DOHH2 (cell line): ENCODE measurements around the gene PLPPR3.

Experiments used
- H3F3A ChIP-seq: fragments of 200-600 bp; sonication (generic), shearing (Covaris generic); 2 replicates; pipeline ENCODE4 v1.6.0; 2016; ENCODE audit warnings: antibody characterized with exemption, mild to moderate bottlenecking; ENCODE audit not compliant: control insufficient read depth, insufficient read depth
- H3K27ac ChIP-seq: fragments of 200-600 bp; sonication (generic); 2 replicates; pipeline ENCODE4 v1.5.1; 2014; ENCODE audit warnings: low read depth, mild to moderate bottlenecking, low read length, moderate library complexity
- H3K27me3 ChIP-seq: fragments of 200-600 bp; sonication (generic); 2 replicates; pipeline ENCODE4 v1.6.1; 2014; ENCODE audit warnings: mild to moderate bottlenecking, low read length, mixed read lengths; ENCODE audit not compliant: control insufficient read depth
- H3K36me3 ChIP-seq: fragments of 200-600 bp; sonication (generic); 2 replicates; pipeline ENCODE4 v1.6.1; 2014; ENCODE audit warnings: mild to moderate bottlenecking, low read length, moderate library complexity, mixed read lengths; ENCODE audit not compliant: control insufficient read depth
- H3K4me1 ChIP-seq: fragments of 200-600 bp; sonication (generic); 2 replicates; pipeline ENCODE4 v1.6.1; 2014; ENCODE audit warnings: mild to moderate bottlenecking, low read length, mixed read lengths; ENCODE audit not compliant: control insufficient read depth
- H3K4me2 ChIP-seq: fragments of 200-600 bp; sonication (generic); 2 replicates; pipeline ENCODE4 v1.6.0; 2014; ENCODE audit warnings: mild to moderate bottlenecking, low read length, moderate library complexity
- H3K4me3 ChIP-seq: fragments of 200-600 bp; sonication (generic); 2 replicates; pipeline ENCODE4 v1.5.1; 2014; ENCODE audit warnings: mild to moderate bottlenecking, low read length, mixed read lengths
- H3K79me2 ChIP-seq: fragments of 200-600 bp; sonication (generic); 2 replicates; pipeline ENCODE4 v1.6.1; 2014; ENCODE audit warnings: mild to moderate bottlenecking, low read length, mixed read lengths; ENCODE audit not compliant: control insufficient read depth
- H3K9me2 ChIP-seq: fragments of 200-600 bp; sonication (generic); replicated peaks from 2 replicates; pipeline ENCODE4 v1.6.1; 2014; ENCODE audit warnings: mild to moderate bottlenecking, low read length, mixed read lengths; ENCODE audit not compliant: control insufficient read depth
- H3K9me3 ChIP-seq: fragments of 200-600 bp; sonication (generic); 2 replicates; pipeline ENCODE4 v1.6.1; 2014; ENCODE audit warnings: antibody characterized with exemption, low read length, mixed read lengths; ENCODE audit not compliant: control insufficient read depth, insufficient read depth
- H4K20me1 ChIP-seq: fragments of 200-600 bp; sonication (generic); 2 replicates; pipeline ENCODE4 v1.6.0; 2014; ENCODE audit warnings: low read depth, mild to moderate bottlenecking, antibody characterized with exemption, low read length, moderate library complexity; ENCODE audit not compliant: control insufficient read depth, insufficient read depth
- EZH2phosphoT487 ChIP-seq: fragments of 200-600 bp; sonication (generic); IDR thresholded peaks from 2 replicates; pipeline ENCODE4 v1.6.1; 2017; ENCODE audit warnings: borderline replicate concordance, mild to moderate bottlenecking, antibody characterized with exemption, low read length, moderate library complexity, mixed read lengths
- TF ChIP-seq, protein P1 (sequence below): fragments of 200-600 bp; sonication (generic); IDR thresholded peaks from one replicate; pipeline ENCODE4 v1.5.1; 2014; ENCODE audit warnings: antibody characterized with exemption, mild to moderate bottlenecking, low read depth, low read length; ENCODE audit not compliant: poor library complexity, severe bottlenecking

Gene PLPPR3

DNA sequence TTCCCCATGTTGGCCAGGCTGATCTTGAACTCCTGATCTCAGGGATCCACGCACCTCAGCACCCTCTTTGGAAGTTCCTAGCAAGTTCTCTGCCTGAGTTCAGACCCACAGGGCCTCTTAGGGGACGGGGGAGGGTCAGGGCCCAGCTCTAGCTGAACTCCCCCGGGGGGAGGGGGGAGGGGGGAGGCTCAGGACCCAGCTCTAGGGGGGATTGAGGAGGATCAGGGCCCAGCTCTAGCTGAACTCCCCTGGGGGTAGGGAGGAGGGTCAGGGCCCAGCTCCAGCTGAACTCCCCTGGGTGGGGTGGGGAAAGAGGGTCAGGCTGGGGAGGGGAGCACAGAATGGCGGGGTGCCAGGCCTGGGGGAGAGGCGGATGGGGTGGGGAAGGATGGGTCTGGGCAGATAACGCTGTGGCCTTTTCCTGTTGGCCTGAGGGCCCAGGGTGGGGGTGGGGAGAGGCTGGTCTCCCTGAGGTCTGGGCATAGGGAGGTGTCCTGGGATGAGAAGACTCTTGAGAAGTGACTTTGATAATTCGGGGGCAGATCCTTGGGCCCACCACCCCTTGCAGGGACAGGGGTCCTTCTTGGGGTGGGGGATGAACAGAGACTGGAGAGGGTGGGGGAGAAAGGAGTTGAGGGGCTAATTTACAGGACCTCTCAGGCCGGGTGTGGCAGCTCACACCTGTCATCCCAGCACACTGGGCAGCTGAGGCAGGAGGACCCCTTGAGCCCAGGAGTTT lies 30.0 kb downstream of the PLPPR3 start:
- no peak overlapping the region for H3K4me2 ChIP-seq
- peaks cover 7% of the 10 kb centered on the region for H3K4me1 ChIP-seq
- H3K36me3 ChIP-seq = no peaks in the 10 kb centered on the region
- TF ChIP-seq, protein P1, sequence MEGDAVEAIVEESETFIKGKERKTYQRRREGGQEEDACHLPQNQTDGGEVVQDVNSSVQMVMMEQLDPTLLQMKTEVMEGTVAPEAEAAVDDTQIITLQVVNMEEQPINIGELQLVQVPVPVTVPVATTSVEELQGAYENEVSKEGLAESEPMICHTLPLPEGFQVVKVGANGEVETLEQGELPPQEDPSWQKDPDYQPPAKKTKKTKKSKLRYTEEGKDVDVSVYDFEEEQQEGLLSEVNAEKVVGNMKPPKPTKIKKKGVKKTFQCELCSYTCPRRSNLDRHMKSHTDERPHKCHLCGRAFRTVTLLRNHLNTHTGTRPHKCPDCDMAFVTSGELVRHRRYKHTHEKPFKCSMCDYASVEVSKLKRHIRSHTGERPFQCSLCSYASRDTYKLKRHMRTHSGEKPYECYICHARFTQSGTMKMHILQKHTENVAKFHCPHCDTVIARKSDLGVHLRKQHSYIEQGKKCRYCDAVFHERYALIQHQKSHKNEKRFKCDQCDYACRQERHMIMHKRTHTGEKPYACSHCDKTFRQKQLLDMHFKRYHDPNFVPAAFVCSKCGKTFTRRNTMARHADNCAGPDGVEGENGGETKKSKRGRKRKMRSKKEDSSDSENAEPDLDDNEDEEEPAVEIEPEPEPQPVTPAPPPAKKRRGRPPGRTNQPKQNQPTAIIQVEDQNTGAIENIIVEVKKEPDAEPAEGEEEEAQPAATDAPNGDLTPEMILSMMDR = no peak
- TF ChIP-seq EZH2phosphoT487 = no peak
- no peaks in the 10 kb centered on the region for H3K9me3 ChIP-seq
- H3K9me2 ChIP-seq = no peaks in the 10 kb centered on the region
- no peak overlapping the region for H3K27ac ChIP-seq
- H3K79me2 ChIP-seq = peaks cover 9% of the 10 kb centered on the region
- H4K20me1 ChIP-seq = no peaks in the 10 kb centered on the region
- H3K27me3 ChIP-seq = no peaks in the 10 kb centered on the region
- no peak overlapping the region for H3K4me3 ChIP-seq
- no peaks in the 10 kb centered on the region for H3F3A ChIP-seq

- Histone ChIP-seq H3K27ac (no peak overlapping the region), H3K4me1 (peaks cover 2% of the 10 kb centered on the region)
Measured at GRCh38 chr19:791007-791566, 30.7 kb downstream of the PLPPR3 start.

DNA sequence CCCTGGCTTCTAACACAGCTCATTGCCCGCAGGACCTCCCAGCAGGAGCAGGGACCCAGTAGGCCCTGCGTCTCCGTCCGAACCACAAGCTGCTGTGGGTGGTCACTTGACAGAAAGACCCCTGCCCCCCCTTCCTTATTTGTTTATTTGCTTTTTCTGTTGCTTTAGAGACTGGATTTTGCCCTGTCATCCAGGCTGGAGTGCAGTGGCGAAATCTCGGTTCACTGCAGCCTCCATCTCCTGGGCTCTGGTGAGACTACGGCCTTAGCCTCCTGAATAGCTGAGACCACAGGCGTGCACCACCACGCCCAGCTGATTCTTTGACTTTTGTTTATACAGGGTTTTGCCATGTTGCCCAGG lies 32.1 kb downstream of the PLPPR3 start:
- no peaks in the 10 kb centered on the region for H3K27me3 ChIP-seq
- TF ChIP-seq, protein P1 = no peak
- no peak for TF ChIP-seq EZH2phosphoT487
- no peaks in the 10 kb centered on the region for H3K9me2 ChIP-seq
- H3K9me3 ChIP-seq = no peaks in the 10 kb centered on the region
- no peak overlapping the region for H3K4me2 ChIP-seq
- H3K4me1 ChIP-seq = no peaks in the 10 kb centered on the region
- no peaks in the 10 kb centered on the region for H3K79me2 ChIP-seq
- H3F3A ChIP-seq = no peaks in the 10 kb centered on the region
- no peaks in the 10 kb centered on the region for H3K36me3 ChIP-seq
- no peak overlapping the region for H3K27ac ChIP-seq
- no peaks in the 10 kb centered on the region for H4K20me1 ChIP-seq
- no peak overlapping the region for H3K4me3 ChIP-seq

More at GRCh38 chr19:791007-791566, 30.7 kb downstream of the PLPPR3 start:
- peaks cover 2% of the 10 kb centered on the region for H3K79me2 ChIP-seq
- no peaks in the 10 kb centered on the region for H3K27me3 ChIP-seq
- no peaks in the 10 kb centered on the region for H3K9me3 ChIP-seq
- H3K36me3 ChIP-seq = no peaks in the 10 kb centered on the region
- TF ChIP-seq, protein P1 = no peak
- no peak for TF ChIP-seq EZH2phosphoT487
- H3K9me2 ChIP-seq = no peaks in the 10 kb centered on the region
- H4K20me1 ChIP-seq = no peaks in the 10 kb centered on the region
- no peak overlapping the region for H3K4me3 ChIP-seq
- H3K4me2 ChIP-seq = no peak overlapping the region
- no peaks in the 10 kb centered on the region for H3F3A ChIP-seq
